Measurements from ENCODE around the gene QSOX2.

- TF ChIP-seq, protein P1, sequence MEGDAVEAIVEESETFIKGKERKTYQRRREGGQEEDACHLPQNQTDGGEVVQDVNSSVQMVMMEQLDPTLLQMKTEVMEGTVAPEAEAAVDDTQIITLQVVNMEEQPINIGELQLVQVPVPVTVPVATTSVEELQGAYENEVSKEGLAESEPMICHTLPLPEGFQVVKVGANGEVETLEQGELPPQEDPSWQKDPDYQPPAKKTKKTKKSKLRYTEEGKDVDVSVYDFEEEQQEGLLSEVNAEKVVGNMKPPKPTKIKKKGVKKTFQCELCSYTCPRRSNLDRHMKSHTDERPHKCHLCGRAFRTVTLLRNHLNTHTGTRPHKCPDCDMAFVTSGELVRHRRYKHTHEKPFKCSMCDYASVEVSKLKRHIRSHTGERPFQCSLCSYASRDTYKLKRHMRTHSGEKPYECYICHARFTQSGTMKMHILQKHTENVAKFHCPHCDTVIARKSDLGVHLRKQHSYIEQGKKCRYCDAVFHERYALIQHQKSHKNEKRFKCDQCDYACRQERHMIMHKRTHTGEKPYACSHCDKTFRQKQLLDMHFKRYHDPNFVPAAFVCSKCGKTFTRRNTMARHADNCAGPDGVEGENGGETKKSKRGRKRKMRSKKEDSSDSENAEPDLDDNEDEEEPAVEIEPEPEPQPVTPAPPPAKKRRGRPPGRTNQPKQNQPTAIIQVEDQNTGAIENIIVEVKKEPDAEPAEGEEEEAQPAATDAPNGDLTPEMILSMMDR (IDR thresholded peaks at IDR 0.05), result no peak
- no peak for TF ChIP-seq POLR2A (IDR thresholded peaks at IDR 0.05)
Observed at GRCh38 chr9:136274786-136275654, 29.4 kb upstream of the QSOX2 start.
